Stimulated activated naive CD8-positive, alpha-beta T cell treated with anti-CD3 and anti-CD28 coated beads, Interleukin-15, Interleukin-2, amounts not matched to agents 100 U/mL and 50 U/mL, for 24 hours (primary cell): Measurements from ENCODE around the gene ARHGDIB.

Experiments
- ATAC-seq: fragments of 150-1000 bp; cut with Tn5 transposase; one replicate; pipeline ENCODE4 v1.10.0; 2021
- DNase-seq: peaks from one replicate; pipeline ENCODE4 v3.0.0; 2021

ARHGDIB gene

GRCh38 chr12:14893506-14894250, 67.7 kb downstream of the ARHGDIB start:
- ATAC-seq = no peak
- no peak for DNase-seq

GRCh38 chr12:14892726-14893505, 68.5 kb downstream of the ARHGDIB start:
- DNase-seq = no peak
- ATAC-seq = no peak
